KOPT-K1 (cell line): Measurements from ENCODE around the gene CCNG1.

Experiments
- H3K27ac ChIP-seq: fragments of 200-600 bp; sonication (generic); 2 replicates; pipeline ENCODE4 v1.5.1; 2016; ENCODE audit warnings: antibody characterized with exemption, mild to moderate bottlenecking, low read depth, low read length; ENCODE audit not compliant: poor library complexity, severe bottlenecking
- H3K36me3 ChIP-seq: fragments of 200-600 bp; sonication (generic); 2 replicates; pipeline ENCODE4 v1.5.1; 2017; ENCODE audit warnings: antibody characterized with exemption, mild to moderate bottlenecking, low read length, moderate library complexity; ENCODE audit not compliant: insufficient read depth
- H3K9me3 ChIP-seq: fragments of 200-600 bp; sonication (generic); 2 replicates; pipeline ENCODE4 v1.5.1; 2017; ENCODE audit warnings: antibody characterized with exemption, low read length, mild to moderate bottlenecking; ENCODE audit not compliant: insufficient read depth, poor library complexity, severe bottlenecking

The CCNG1 gene

DNA sequence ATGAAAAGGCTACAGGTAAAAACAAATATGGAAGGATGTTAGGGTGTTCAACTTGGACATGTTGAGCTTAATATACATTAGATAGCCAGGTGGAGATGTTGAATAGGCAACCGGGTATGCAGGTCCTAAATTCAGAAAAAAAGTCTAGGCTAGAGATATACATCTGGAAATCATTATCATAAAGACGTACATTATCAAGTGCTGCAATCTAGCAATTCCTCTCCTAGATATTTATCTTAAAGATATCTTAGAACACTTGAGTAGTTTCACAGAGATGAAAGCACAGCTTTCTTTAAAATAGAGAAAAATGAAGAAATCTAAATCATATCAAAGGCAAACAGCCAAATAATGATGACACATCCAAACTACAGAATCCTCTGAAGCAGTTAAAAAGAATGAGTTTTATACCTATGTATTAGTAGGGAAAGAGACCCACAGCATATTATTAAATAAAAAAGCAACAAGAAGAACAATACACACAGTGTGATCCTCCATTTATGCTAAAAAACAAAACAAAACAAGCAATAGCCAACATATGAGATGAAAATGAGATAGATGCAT is 18.7 kb downstream of the CCNG1 start:
- H3K9me3 ChIP-seq, result no peaks in the 10 kb centered on the region
- peaks cover 59% of the 10 kb centered on the region for H3K36me3 ChIP-seq
- H3K27ac ChIP-seq, result no peak overlapping the region

DNA sequence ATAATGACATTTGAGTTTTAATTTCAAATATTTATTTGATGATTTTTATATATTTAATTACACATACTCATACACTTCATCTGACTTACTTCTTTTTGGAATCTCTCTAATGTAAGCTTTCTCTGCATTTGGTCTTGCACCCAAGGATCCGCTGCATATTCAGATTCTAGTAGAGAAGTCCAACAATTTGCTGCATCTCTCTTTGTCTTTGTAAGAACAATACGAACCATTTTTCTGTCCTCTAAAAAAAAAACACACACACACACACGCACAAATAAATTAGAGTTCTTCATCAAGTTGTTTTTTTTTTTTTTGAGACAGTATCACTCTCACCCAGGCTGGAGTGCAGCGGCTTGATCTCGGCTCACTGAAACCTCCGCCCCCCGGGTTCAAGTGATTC is 19.4 kb downstream of the CCNG1 start:
- H3K9me3 ChIP-seq, result no peaks in the 10 kb centered on the region
- no peak overlapping the region for H3K27ac ChIP-seq
- peaks cover 52% of the 10 kb centered on the region for H3K36me3 ChIP-seq

DNA sequence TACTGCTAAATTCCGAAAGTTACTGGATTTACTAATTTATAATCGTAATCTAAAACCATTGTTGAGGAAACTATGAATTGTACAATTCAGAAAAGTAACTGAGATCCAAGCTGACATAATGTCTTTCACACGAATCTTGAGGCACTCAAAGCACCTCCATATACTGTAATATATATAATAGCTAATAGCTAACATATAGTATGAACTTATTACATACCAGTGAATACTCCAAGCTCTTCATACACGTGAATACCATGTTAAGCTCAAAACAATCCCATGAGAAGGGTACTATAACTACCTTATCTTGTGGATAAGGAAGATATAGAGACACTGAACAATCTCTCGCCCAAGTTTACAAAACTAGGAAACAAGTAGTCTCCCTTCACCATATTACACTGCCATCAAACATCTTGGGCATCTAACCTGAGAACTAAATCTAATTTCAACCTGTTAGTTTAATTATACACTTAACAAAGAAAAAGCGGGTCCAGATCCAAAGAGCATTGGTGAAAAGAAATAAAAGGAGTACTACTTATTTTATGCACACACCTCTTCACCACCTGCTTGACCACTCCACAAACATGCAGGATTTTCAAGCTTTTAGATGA is 21.5 kb downstream of the CCNG1 start:
- Histone ChIP-seq H3K27ac (peak overlapping the region; percentile 97), H3K9me3 (no peaks in the 10 kb centered on the region), H3K36me3 (peaks cover 32% of the 10 kb centered on the region)

DNA sequence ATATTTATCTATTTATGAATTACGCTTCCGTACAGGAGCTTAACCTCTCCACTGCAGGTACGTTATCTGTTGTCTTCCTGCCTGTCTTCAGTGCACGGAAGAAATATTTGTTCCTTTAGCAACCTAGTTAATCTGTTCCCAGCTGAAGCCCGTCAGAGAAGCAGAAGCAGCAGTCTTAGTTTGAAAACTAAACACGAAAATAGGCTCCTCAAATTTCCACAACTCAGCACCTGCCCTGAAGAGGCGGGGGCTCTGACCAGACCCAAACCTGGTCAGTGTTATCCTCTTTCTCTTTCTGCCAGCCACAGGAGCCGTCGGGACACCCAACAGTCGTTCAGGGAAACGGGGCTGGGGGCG is 22.0 kb downstream of the CCNG1 start:
- Histone ChIP-seq H3K36me3 (peaks cover 33% of the 10 kb centered on the region), H3K9me3 (no peaks in the 10 kb centered on the region), H3K27ac (peak overlapping the region; percentile 97)

DNA sequence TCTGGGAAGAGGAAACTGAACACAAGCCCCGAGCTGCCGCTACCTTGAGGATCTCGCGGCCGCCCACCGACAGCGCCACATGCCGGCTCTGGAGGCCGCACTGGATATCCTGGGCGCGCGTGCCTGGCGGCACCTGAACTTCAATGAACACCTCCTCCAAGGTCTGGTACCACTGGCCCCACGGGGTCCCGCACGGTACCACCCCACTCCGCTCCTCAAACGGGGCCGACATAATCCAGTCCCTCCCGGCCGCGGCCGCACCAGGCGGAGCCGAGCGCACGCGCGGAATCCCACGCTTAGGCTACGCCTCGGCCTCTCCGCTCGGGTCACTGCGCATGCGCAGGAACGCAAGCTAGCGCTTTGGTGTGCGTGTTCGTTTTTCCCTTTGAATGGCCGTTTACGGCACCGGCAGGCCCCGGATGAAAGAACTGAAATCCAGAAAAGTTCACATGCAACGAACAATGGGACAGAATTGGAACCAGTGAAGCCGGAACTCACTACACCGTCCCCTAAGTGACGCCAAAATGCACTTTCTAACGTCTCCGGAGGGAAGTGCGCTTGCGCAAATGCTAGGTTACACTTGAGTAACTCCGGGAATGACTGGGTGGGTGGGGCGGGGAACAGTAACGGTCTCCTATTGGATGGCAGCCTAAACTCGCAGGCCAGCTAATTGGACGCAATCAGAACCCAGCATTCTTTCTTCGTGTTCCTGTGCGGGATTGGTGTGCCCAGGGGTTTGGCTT is 22.6 kb downstream of the CCNG1 start, which contains the start of gene NUDCD2:
Gene NUDCD2, minus strand, starts transcription at position 284 of the 743 bp plus-strand sequence. Its CDS starts 52 bp downstream, at position 232.
- peaks cover 33% of the 10 kb centered on the region for H3K36me3 ChIP-seq
- no peaks in the 10 kb centered on the region for H3K9me3 ChIP-seq
- peak within 1 kb of the TSS; percentile 97 for H3K27ac ChIP-seq

DNA sequence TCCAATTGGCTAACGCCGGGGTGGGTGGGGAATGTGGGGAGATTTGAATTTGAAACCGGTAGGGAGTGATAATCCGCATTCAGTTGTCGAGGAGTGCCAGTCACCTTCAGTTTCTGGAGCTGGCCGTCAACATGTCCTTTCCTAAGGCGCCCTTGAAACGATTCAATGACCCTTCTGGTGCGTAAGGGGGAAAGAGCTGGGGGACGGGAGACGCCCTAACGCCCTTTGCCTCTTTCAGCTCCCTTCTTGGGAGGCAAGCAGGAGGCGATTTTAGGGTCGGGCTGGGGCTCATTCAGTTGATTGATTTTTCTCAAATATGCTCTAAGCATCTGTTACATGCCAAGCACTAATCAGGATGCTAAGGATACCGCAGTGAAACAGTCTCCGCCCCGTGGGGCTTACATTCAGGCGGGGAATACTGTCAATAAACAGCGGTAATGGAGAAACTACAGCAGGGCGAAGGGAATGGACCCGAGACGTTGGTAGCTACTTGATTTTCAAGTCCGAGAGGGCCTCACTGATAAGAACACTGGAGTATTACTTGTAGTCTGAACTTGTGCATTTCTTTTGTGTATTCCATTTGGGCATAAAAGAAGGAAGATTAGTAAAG is 23.3 kb downstream of the CCNG1 start, which contains the start of gene HMMR:
Gene HMMR, plus strand, starts transcription at position 71 of the 610 bp plus-strand sequence. Its CDS starts 61 bp downstream, at position 132.
- Histone ChIP-seq H3K9me3 (no peaks in the 10 kb centered on the region), H3K27ac (peak within 1 kb of the TSS; percentile 97), H3K36me3 (peaks cover 33% of the 10 kb centered on the region)

DNA sequence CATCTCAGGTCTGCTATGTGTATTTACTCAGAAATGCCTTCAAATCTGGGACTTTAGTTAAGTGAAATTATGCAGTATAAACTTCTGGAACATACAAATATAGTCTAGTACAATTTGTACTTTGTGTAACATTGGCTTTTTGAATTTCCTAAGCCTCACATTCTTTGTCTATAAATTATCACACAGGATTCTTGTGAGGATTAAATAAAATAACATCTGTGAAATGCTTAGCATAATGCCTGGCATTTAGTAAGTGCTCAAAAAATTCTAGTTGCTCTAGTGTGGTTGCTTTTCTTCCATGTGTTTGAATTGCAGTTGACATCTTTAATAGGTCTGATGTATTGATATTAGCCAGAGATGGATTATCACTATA is 25.7 kb downstream of the CCNG1 start:
- H3K27ac ChIP-seq, result peak overlapping the region; percentile 97
- no peaks in the 10 kb centered on the region for H3K9me3 ChIP-seq
- H3K36me3 ChIP-seq, result peaks cover 40% of the 10 kb centered on the region

DNA sequence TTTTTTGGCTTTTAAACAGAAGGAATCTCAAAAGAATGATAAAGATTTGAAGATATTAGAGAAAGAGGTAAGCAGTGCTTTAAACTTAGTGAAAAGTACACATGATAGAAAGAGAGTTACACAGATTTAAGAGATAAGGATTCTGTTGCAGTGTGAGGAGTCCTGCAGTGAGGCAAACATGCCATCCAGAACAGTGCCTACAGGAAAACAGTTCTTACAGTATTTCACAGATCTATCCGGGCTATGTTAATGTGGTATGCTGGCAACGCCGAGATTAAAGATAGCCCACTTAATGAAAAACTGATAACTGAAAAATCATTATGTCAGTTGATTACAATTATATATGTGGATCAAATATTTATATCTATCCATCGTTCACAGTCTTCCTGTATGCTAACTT is 30.3 kb downstream of the CCNG1 start:
- H3K27ac ChIP-seq, result no peak overlapping the region
- H3K9me3 ChIP-seq, result no peaks in the 10 kb centered on the region
- peaks cover 86% of the 10 kb centered on the region for H3K36me3 ChIP-seq

DNA sequence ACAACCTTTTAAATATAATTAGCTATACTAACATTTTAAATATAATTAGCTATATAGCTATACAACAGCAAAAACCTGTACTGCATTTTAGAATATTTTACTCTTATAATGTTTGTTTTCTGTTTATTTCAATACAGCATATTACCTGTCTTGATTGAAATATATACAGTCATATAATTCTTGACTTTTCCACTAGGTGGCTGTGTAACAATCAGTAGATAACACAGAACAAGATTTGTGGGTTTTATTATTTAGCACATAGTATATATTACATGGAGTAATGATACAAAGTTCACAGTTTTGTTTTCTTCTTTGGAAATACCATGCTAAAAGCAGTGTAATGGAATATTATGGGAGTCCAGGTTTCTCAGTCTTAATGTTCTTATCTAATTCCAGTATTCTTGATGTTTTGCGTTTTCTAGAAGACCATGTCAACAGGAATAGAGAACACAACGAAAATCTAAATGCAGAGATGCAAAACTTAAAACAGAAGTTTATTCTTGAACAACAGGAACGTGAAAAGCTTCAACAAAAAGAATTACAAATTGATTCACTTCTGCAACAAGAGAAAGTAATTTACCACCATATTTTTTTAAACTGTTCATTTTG is 36.3 kb downstream of the CCNG1 start:
- H3K9me3 ChIP-seq, result no peaks in the 10 kb centered on the region
- peaks cover 100% of the 10 kb centered on the region for H3K36me3 ChIP-seq
- no peak overlapping the region for H3K27ac ChIP-seq

DNA sequence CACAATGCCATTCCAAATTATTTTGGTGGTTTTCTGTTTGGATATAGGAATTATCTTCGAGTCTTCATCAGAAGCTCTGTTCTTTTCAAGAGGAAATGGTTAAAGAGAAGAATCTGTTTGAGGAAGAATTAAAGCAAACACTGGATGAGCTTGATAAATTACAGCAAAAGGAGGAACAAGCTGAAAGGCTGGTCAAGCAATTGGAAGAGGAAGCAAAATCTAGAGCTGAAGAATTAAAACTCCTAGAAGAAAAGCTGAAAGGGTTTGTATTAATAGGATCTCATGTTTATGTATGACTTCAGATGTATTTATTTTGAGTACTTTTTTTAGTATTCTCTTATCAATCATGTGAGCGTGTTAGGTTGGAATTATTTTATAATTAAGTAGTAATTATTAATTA is 38.0 kb downstream of the CCNG1 start:
- Histone ChIP-seq H3K9me3 (no peaks in the 10 kb centered on the region), H3K27ac (no peak overlapping the region), H3K36me3 (peaks cover 100% of the 10 kb centered on the region)

DNA sequence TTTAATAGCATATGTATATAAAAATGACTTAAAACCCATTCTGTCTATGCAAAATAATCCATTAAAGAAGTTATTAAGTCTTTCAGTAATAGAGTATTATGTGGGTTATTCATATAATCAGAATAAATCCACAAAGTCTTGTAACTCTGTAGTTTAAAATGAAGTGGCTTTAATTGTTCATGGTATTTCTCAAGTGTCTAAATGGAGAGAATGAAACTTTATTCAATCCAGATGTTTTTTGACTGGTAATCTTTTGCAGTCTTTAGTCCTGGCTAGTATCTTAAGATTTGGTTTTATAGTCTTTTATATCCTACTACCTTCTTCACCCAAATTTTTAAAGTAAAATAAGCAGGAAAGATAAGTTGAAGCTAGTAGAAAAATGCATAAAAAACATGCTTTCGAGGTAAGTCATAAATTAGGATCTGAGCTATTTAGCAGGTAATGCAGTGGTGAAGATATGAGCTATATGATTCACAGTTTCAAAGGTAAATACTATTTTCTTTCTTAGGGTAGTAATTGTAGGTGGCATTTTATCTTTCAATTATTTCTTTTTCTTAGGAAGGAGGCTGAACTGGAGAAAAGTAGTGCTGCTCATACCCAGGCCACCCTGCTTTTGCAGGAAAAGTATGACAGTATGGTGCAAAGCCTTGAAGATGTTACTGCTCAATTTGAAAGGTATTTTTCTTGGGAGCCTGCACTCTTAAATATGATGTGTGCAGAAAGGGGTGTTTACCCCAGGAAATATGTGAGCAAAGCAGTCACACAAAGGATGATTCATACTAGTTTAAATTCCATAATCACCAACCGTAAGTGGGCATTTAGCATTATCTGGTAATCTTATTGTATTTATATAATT is 41.0 kb downstream of the CCNG1 start:
- Histone ChIP-seq H3K27ac (no peak overlapping the region), H3K9me3 (no peaks in the 10 kb centered on the region), H3K36me3 (peaks cover 98% of the 10 kb centered on the region)

DNA sequence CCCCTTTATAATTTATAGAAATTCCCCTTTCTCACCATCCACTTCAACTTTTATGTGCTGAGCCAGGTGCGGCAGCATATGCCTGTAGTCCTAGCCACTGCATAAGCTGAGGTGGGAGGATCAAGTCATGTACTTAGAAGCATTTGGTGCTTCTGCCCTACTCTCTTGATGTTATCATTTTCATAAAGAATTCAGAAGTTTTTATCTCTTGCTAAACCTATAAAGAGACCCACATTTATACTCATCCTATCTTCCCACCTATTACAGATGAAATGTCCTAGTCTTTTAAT is 41.5 kb downstream of the CCNG1 start:
- H3K36me3 ChIP-seq, result peaks cover 98% of the 10 kb centered on the region
- H3K27ac ChIP-seq, result no peak overlapping the region
- no peaks in the 10 kb centered on the region for H3K9me3 ChIP-seq

DNA sequence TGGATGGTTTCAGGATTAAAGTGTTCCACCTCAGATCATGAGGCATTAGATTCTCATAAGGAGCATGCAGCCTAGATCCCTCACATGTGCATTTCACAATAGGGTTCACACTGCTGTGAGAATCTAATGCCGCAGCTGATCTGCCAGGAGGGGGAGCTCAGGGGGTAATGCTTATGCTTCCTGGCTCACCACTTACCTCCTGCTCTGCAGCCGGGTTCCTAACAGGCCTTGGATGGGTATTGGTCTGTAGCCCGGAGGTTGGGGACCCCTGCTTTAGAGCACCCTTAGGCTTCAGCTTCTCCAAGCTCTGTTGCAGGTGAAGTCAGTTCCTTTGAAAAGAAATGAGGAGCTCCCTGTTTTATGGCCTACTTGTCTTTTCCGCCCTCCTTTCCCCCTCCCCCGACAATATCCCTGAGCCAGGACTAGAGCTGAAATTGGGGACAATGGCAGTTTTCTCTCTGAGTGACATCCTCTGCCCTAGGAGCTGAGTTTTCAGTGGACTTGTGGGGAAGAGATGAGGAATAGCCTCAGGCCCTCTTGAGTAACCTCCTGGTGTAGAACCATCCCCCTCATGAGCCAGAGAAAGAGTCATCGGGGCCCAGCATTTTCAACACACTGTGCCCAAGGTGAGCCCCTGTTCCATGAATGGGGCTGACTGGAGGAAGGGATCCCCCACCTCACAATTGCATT is 51.8 kb downstream of the CCNG1 start:
- Histone ChIP-seq H3K36me3 (peaks cover 97% of the 10 kb centered on the region), H3K27ac (no peak overlapping the region), H3K9me3 (no peaks in the 10 kb centered on the region)

DNA sequence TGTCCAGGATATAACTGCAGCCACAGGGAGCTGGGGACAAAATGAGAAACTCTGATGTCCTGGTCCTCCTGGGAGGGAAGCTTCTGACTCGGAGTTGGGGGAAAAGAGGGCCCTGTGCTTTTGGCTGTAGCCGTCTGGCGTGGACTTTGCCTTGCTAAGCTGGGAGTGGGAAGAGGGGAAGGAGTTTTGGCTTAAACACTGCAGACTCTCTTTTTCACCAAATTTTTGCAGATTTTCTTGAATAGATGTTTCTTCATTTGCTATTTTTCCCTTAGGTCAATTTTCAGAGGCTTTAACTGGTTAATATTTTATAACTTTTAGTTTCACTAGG is 52.3 kb downstream of the CCNG1 start:
- no peak overlapping the region for H3K27ac ChIP-seq
- peaks cover 92% of the 10 kb centered on the region for H3K36me3 ChIP-seq
- no peaks in the 10 kb centered on the region for H3K9me3 ChIP-seq
